GM13977 (cell line): ENCODE data around the gene SF3A1.

Experiments used
- DNase-seq: peaks from one replicate; pipeline ENCODE4 v3.0.0; 2012; ENCODE audit warnings: low spot score
- CTCF ChIP-seq: IDR thresholded peaks from 2 replicates; pipeline ENCODE4 v1.5.1; 2012; ENCODE audit warnings: mild to moderate bottlenecking, control low read depth; ENCODE audit not compliant: insufficient read depth; ENCODE audit errors: extremely low read depth, missing control alignments
- in situ Hi-C: fragments of 300-500 bp; cut with MboI; formaldehyde crosslinking; loops from one replicate; pipeline ENCODE4 v1.12.0; 2022; ENCODE audit warnings: low sequenced_read_pairs, low pct_unique_long_range_greater_than_20kb, mixed read lengths, inconsistent platforms; ENCODE audit not compliant: unreplicated experiment

Gene SF3A1

GRCh38 chr22:30305906-30306626 lies 50.6 kb downstream of the SF3A1 start:
- DNase-seq = no peak
- in situ Hi-C loops = no loop called here
- TF ChIP-seq CTCF = no peak

- in situ Hi-C loops = no loop called here
- no peak for TF ChIP-seq CTCF
- peak; percentile 63 for DNase-seq
Measured at GRCh38 chr22:30305519-30305905, 51.2 kb downstream of the SF3A1 start.

GRCh38 chr22:30304495-30305244 lies 52.0 kb downstream of the SF3A1 start:
- no peak for TF ChIP-seq CTCF
- in situ Hi-C loops = no loop called here
- no peak for DNase-seq

GRCh38 chr22:30302810-30303138 lies 53.9 kb downstream of the SF3A1 start:
- DNase-seq = no peak
- in situ Hi-C loops = no loop called here
- TF ChIP-seq CTCF = no peak

GRCh38 chr22:30301995-30302809 lies 54.5 kb downstream of the SF3A1 start:
- in situ Hi-C loops = no loop called here
- TF ChIP-seq CTCF = no peak
- no peak for DNase-seq

- no peak for DNase-seq
- TF ChIP-seq CTCF = no peak
- in situ Hi-C loops = no loop called here
Measured at GRCh38 chr22:30299322-30299721, 57.4 kb downstream of the SF3A1 start.
